Thoracic aorta (tissue), 2 donors: Measurements from ENCODE around the gene ADD1. TPM values are rescaled to one million over a fixed set of nuclear protein-coding genes. Genes with fewer than 3 reads are reported as not detected.

Experiments
- ATAC-seq: fragments of 150-250 bp; one replicate; pipeline ENCODE4 v1.8.0; 2017; ENCODE audit warnings: low read depth; ENCODE audit not compliant: insufficient number of reproducible peaks, low FRiP score
- DNase-seq: peaks from one replicate; pipeline ENCODE4 v3.0.0-alpha.2; 2020; ENCODE audit warnings: low spot score
- H3K27ac ChIP-seq, 2 donors: fragments of 200-600 bp; sonication (generic); 1 replicate in 1 of 2; 2 replicates in 1 of 2; pipeline ENCODE4 v1.5.1; 2016; ENCODE audit warnings: mild to moderate bottlenecking in 2 of 2, moderate library complexity in 2 of 2
- H3K27me3 ChIP-seq: fragments of 200-600 bp; sonication (generic); replicated peaks from 2 replicates; pipeline ENCODE4 v1.6.0; 2016; ENCODE audit warnings: mild to moderate bottlenecking; ENCODE audit not compliant: insufficient read depth
- H3K36me3 ChIP-seq: fragments of 200-600 bp; sonication (generic); one replicate; pipeline ENCODE4 v1.5.1; 2016
- H3K4me1 ChIP-seq, 2 donors: fragments of 200-600 bp; sonication (generic); 1 replicate in 1 of 2; 2 replicates in 1 of 2; pipeline versions ENCODE4 v1.5.1 to v1.6.0; 2016; ENCODE audit warnings: low read depth in 2 of 2, mild to moderate bottlenecking in 1 of 2; ENCODE audit not compliant: control insufficient read depth in 1 of 2
- H3K4me3 ChIP-seq: fragments of 200-600 bp; sonication (generic); 2 replicates; pipeline ENCODE4 v1.5.1; 2016; ENCODE audit warnings: mild to moderate bottlenecking
- H3K9me3 ChIP-seq: fragments of 200-600 bp; sonication (generic); 2 replicates; pipeline ENCODE4 v1.5.1; 2016
- total RNA-seq, 2 donors: library from RNA; depleted of rRNA; stranded (reverse); fragments of >200 nt; gene quantifications; one replicate each; pipeline versions ENCODE4 v1.1.0 to v1.2.3, GENCODE V29; 2016
- TF ChIP-seq, protein P1 (sequence below): fragments of 200-600 bp; sonication (generic); IDR thresholded peaks from one replicate; pipeline ENCODE4 v1.5.1; 2019; ENCODE audit warnings: antibody characterized with exemption

Gene ADD1
- total RNA-seq, 2 donors from 2014 or later: 256 to 338 TPM

GRCh38 chr4:2804449-2804972, 39.1 kb upstream of the ADD1 start:
- TF ChIP-seq, protein P1, sequence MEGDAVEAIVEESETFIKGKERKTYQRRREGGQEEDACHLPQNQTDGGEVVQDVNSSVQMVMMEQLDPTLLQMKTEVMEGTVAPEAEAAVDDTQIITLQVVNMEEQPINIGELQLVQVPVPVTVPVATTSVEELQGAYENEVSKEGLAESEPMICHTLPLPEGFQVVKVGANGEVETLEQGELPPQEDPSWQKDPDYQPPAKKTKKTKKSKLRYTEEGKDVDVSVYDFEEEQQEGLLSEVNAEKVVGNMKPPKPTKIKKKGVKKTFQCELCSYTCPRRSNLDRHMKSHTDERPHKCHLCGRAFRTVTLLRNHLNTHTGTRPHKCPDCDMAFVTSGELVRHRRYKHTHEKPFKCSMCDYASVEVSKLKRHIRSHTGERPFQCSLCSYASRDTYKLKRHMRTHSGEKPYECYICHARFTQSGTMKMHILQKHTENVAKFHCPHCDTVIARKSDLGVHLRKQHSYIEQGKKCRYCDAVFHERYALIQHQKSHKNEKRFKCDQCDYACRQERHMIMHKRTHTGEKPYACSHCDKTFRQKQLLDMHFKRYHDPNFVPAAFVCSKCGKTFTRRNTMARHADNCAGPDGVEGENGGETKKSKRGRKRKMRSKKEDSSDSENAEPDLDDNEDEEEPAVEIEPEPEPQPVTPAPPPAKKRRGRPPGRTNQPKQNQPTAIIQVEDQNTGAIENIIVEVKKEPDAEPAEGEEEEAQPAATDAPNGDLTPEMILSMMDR: no peak
- ATAC-seq (no peak), DNase-seq (no peak)
- H3K36me3 ChIP-seq: no peaks in the 10 kb centered on the region
- no peak overlapping the region for H3K27ac ChIP-seq
- H3K4me3 ChIP-seq: no peak overlapping the region
- H3K9me3 ChIP-seq: no peaks in the 10 kb centered on the region
- H3K4me1 ChIP-seq: peaks cover 31 to 39% of the 10 kb centered on the region in 2 donors
- H3K27me3 ChIP-seq: no peaks in the 10 kb centered on the region

DNA sequence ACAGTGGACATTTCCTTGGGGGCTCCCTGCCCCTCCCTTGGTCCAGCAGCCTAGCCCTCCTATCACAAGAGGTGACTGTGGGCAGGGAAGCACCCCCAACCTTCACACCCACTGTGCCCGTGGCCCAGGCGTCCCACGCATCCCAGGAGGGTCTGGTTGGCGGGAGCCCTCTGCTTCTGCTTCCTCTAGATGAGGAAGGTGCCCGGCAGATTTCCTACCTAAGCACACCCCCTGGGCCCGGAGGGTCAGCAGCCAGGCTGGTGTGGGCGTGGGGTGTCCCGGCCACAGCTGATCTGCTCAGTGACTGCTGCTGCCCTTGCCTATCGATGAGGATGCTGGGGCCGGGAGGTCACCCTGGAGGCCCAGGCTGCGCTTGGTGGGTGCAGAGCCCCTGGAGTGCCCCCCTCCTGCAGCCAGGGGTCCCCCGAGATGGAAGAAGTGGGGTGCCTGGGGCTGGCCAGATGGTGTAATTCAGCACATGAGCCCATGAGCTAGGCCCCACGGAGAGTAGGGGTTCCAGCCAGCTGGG, 38.6 kb upstream of the ADD1 start:
- TF ChIP-seq, protein P1: no peak
- ATAC-seq (no peak), DNase-seq (no peak)
- H3K4me1 ChIP-seq: peaks cover 33 to 38% of the 10 kb centered on the region in 2 donors
- no peaks in the 10 kb centered on the region for H3K27me3 ChIP-seq
- no peaks in the 10 kb centered on the region for H3K36me3 ChIP-seq
- no peak overlapping the region for H3K4me3 ChIP-seq
- H3K9me3 ChIP-seq: no peaks in the 10 kb centered on the region
- H3K27ac ChIP-seq: peak overlapping the region in 1 of 2 donors; percentile 3

DNA sequence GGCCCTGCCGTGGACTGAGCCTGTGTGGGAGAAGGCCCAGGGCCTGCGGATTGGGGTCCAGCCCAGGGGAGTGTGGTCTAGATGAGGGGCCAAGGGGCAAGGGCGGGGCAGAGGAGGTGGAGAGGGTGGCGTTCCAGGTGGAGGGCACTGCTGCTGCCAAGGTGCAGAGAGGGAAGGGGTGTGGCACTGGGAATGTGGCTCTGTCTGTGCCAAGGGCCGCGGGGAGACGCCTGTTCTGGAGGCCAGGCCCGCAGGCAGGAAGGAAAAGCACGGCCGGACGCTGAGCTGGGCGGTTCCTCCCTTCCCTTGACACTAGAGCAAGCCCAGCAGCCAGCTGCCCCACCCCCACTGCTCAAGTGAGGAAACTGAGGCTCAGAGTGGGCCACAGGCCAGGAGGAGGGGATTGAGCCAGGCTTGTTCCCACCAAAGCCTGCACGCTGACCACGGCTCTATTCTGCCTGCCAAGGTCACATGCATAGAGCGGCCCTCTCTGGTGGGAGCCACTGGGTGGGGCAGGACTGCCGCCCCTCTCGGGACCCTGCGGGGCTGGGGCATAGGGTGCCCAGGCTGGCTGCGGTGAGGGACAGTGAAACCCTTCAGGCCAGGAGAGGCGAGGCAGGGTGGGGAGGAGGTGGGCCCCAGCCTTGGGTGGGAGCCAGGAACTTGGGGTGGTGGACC, 37.8 kb upstream of the ADD1 start:
- no peak overlapping the region for H3K4me3 ChIP-seq
- H3K27ac ChIP-seq: peak overlapping the region in 1 of 2 donors; percentile 3
- H3K36me3 ChIP-seq: no peaks in the 10 kb centered on the region
- ATAC-seq (no peak), DNase-seq (no peak)
- H3K4me1 ChIP-seq: peaks cover 28 to 35% of the 10 kb centered on the region in 2 donors
- H3K27me3 ChIP-seq: no peaks in the 10 kb centered on the region
- TF ChIP-seq, protein P1: no peak
- H3K9me3 ChIP-seq: no peaks in the 10 kb centered on the region

GRCh38 chr4:2806390-2807355, 37.0 kb upstream of the ADD1 start:
- peaks cover 28 to 32% of the 10 kb centered on the region in 2 donors for H3K4me1 ChIP-seq
- H3K9me3 ChIP-seq: no peaks in the 10 kb centered on the region
- H3K27me3 ChIP-seq: no peaks in the 10 kb centered on the region
- TF ChIP-seq, protein P1: no peak
- DNase-seq (no peak), ATAC-seq (no peak)
- no peak overlapping the region for H3K27ac ChIP-seq
- no peaks in the 10 kb centered on the region for H3K36me3 ChIP-seq
- H3K4me3 ChIP-seq: no peak overlapping the region

DNA sequence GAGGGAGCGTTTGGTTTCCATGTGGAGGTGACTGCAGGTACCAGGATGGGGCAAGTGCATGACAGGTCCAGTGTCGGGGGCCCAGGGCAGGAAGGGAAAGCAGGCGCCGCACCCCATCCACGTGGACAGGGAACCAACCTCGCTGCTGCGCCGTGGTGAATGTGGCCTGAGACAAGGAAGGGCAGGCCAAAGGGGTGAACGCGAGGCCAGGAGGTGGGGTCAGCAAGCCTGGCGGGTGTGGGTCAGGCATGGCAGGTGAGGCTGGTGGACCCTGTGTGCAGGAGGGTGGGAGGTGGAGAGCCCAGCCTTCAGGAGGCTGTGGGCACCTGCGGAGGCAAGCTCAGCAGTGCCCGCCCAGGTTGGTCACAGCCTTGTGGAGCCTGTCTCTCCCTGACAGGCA, 36.1 kb upstream of the ADD1 start:
- Histone ChIP-seq H3K36me3 (no peaks in the 10 kb centered on the region), H3K4me1 (peaks cover 24 to 29% of the 10 kb centered on the region in 2 donors), H3K27ac (no peak overlapping the region), H3K4me3 (no peak overlapping the region), H3K27me3 (no peaks in the 10 kb centered on the region), H3K9me3 (no peaks in the 10 kb centered on the region)
- DNase-seq (no peak), ATAC-seq (no peak)
- TF ChIP-seq, protein P1: no peak
